H1 (cell line): ENCODE results near the gene PDE9A. TPM values are rescaled to one million over a fixed set of nuclear protein-coding genes. Genes with fewer than 3 reads are reported as not detected.

Experiments
- CTCF ChIA-PET: fragments of 300-600 bp; sonication (Branson Sonifier 250); formaldehyde crosslinking; loops from one replicate; lab custom pipeline; 2021; ENCODE audit not compliant: partially characterized antibody; lab: Charles Lee
- POLR2A ChIA-PET: fragments of 300-600 bp; sonication (Branson Sonifier 250); formaldehyde crosslinking; loops from one replicate; lab custom pipeline; 2021; ENCODE audit warnings: inconsistent platforms; ENCODE audit not compliant: partially characterized antibody; lab: Charles Lee
- DNase-seq, 2 experiments: peaks; one replicate each; pipeline versions ENCODE4 v3.0.0 to v3.0.0-alpha.2; 2010 to 2022; ENCODE audit warnings: low spot score in 2 of 2, low read depth in 1 of 2, mixed read lengths in 1 of 2
- FAIRE-seq: peaks from 2 replicates; lab custom pipeline; 2011; peaks lifted over from hg19 to GRCh38; lab: Jason Lieb, UNC
- H2AFZ ChIP-seq: 2 replicates; pipeline ENCODE4 v1.8.1; 2012; ENCODE audit warnings: low read length, inconsistent platforms
- H2AK5ac ChIP-seq: 2 replicates; pipeline ENCODE4 v1.6.1; 2013; ENCODE audit warnings: low read depth, low read length
- H2BK120ac ChIP-seq: replicated peaks from 2 replicates; pipeline ENCODE3; 2013; ENCODE audit warnings: low read depth, low read length, inconsistent platforms
- H2BK12ac ChIP-seq: 2 replicates; pipeline ENCODE4 v1.6.1; 2013; ENCODE audit warnings: low read depth, low read length
- H2BK15ac ChIP-seq: 2 replicates; pipeline ENCODE4 v1.6.1; 2013; ENCODE audit warnings: low read length
- H2BK20ac ChIP-seq: 2 replicates; pipeline ENCODE4 v1.6.1; 2013; ENCODE audit warnings: low read length
- H2BK5ac ChIP-seq: 2 replicates; pipeline ENCODE4 v1.6.1; 2013; ENCODE audit warnings: low read depth, low read length
- H3K14ac ChIP-seq: 2 replicates; pipeline ENCODE4 v1.6.1; 2013; ENCODE audit warnings: inconsistent platforms; ENCODE audit not compliant: insufficient read length
- H3K18ac ChIP-seq: 2 replicates; pipeline ENCODE4 v1.6.1; 2013; ENCODE audit warnings: low read length; ENCODE audit errors: extremely low read depth
- H3K23ac ChIP-seq: 2 replicates; pipeline ENCODE4 v1.6.1; 2013; ENCODE audit warnings: inconsistent platforms; ENCODE audit not compliant: insufficient read length
- H3K23me2 ChIP-seq: 2 replicates; pipeline ENCODE4 v1.6.1; 2013; ENCODE audit warnings: low read depth, low read length
- H3K27ac ChIP-seq: 2 replicates; pipeline ENCODE4 v1.6.1; 2011; ENCODE audit warnings: low read depth, low read length, inconsistent platforms
- H3K27me3 ChIP-seq, 4 experiments: replicated peaks in 1 of 4; 1 replicate in 1 of 4; 2 replicates in 3 of 4; pipeline versions ENCODE4 v1.6.1 to v1.8.1; 2011 to 2013; ENCODE audit warnings: low read length in 3 of 4, mild to moderate bottlenecking in 3 of 4, inconsistent platforms in 2 of 4, mixed read lengths in 2 of 4, moderate library complexity in 1 of 4; ENCODE audit not compliant: control insufficient read depth in 3 of 4, insufficient read depth in 3 of 4; ENCODE audit errors: extremely low read depth in 1 of 4
- H3K36me3 ChIP-seq, 4 experiments: 2 replicates each; pipeline versions ENCODE4 v1.6.1 to v1.8.1; 2011 to 2013; ENCODE audit warnings: mild to moderate bottlenecking in 4 of 4, low read length in 3 of 4, moderate library complexity in 2 of 4, control low read depth in 1 of 4, inconsistent platforms in 1 of 4; ENCODE audit not compliant: insufficient read depth in 4 of 4, control insufficient read depth in 2 of 4
- H3K4ac ChIP-seq: replicated peaks from 2 replicates; pipeline ENCODE3; 2013; ENCODE audit warnings: low read length, low read depth, mixed read lengths, inconsistent platforms; ENCODE audit not compliant: insufficient read length
- H3K4me1 ChIP-seq, 4 experiments: replicated peaks in 1 of 4; 1 replicate in 1 of 4; 2 replicates in 3 of 4; pipeline versions ENCODE4 v1.6.1 to v1.8.1; 2011 to 2013; ENCODE audit warnings: low read length in 3 of 4, inconsistent platforms in 2 of 4, mixed read lengths in 1 of 4; ENCODE audit not compliant: insufficient read depth in 4 of 4, control insufficient read depth in 3 of 4
- H3K4me2 ChIP-seq, 2 experiments: 2 replicates each; pipeline versions ENCODE4 v1.6.1 to v1.8.1; 2011 to 2013; ENCODE audit warnings: low read depth in 2 of 2, low read length in 2 of 2, control low read depth in 1 of 2, inconsistent platforms in 1 of 2, mild to moderate bottlenecking in 1 of 2; ENCODE audit not compliant: insufficient read depth in 1 of 2
- H3K4me3 ChIP-seq, 4 experiments: fragments of 200-600, 300-600 bp in 1 of 4; sonication (generic), shearing (Covaris generic), sonication (Bioruptor Twin) in 1 of 4; 2 replicates each; pipeline versions ENCODE4 v1.5.1 to v1.8.1; 2011 to 2016; ENCODE audit warnings: low read length in 4 of 4, low read depth in 3 of 4, control low read depth in 2 of 4, inconsistent platforms in 2 of 4, mild to moderate bottlenecking in 2 of 4, mixed read lengths in 1 of 4, moderate library complexity in 1 of 4; ENCODE audit not compliant: insufficient read depth in 2 of 4; ENCODE audit errors: extremely low read depth in 1 of 4
- H3K56ac ChIP-seq: replicated peaks from 2 replicates; pipeline ENCODE3; 2013; ENCODE audit warnings: low read depth, mild to moderate bottlenecking, mixed read lengths, low read length, inconsistent platforms; ENCODE audit not compliant: insufficient read length
- H3K79me1 ChIP-seq: 2 replicates; pipeline ENCODE4 v1.6.1; 2013; ENCODE audit warnings: low read depth, low read length, control low read depth
- H3K79me2 ChIP-seq, 2 experiments: 2 replicates each; pipeline versions ENCODE4 v1.6.1 to v1.8.1; 2012 to 2013; ENCODE audit warnings: low read length in 2 of 2, mild to moderate bottlenecking in 2 of 2, inconsistent platforms in 1 of 2; ENCODE audit not compliant: insufficient read depth in 2 of 2, control insufficient read depth in 1 of 2
- H3K9ac ChIP-seq, 4 experiments: replicated peaks in 1 of 4; 1 replicate in 1 of 4; 2 replicates in 3 of 4; pipeline versions ENCODE4 v1.6.1 to v1.8.1; 2011 to 2013; ENCODE audit warnings: low read depth in 3 of 4, low read length in 3 of 4, control low read depth in 2 of 4, mild to moderate bottlenecking in 2 of 4, moderate library complexity in 2 of 4, inconsistent platforms in 1 of 4; ENCODE audit errors: extremely low read depth in 1 of 4
- H3K9me3 ChIP-seq, 2 experiments: 2 replicates each; pipeline versions ENCODE4 v1.6.1 to v1.8.1; 2012 to 2013; ENCODE audit warnings: mild to moderate bottlenecking in 2 of 2, moderate library complexity in 2 of 2, control low read depth in 1 of 2, inconsistent platforms in 1 of 2, low read depth in 1 of 2, low read length in 1 of 2, mixed read lengths in 1 of 2; ENCODE audit not compliant: insufficient read depth in 2 of 2
- H4K20me1 ChIP-seq, 2 experiments: replicated peaks in 1 of 2; 2 replicates each; pipeline versions ENCODE3 to v1.8.1; 2011 to 2013; ENCODE audit warnings: inconsistent platforms in 2 of 2, low read length in 2 of 2, mild to moderate bottlenecking in 1 of 2; ENCODE audit not compliant: insufficient read depth in 2 of 2, control insufficient read depth in 1 of 2
- H4K5ac ChIP-seq: 2 replicates; pipeline ENCODE4 v1.6.1; 2013; ENCODE audit warnings: low read length, low read depth, mixed read lengths, inconsistent platforms; ENCODE audit not compliant: insufficient read length
- H4K8ac ChIP-seq: 2 replicates; pipeline ENCODE4 v1.8.0; 2013; ENCODE audit warnings: mild to moderate bottlenecking, moderate library complexity, low read length, inconsistent platforms; ENCODE audit not compliant: insufficient read depth; ENCODE audit errors: extremely low read depth
- H4K91ac ChIP-seq: replicated peaks from 2 replicates; pipeline ENCODE3; 2013; ENCODE audit warnings: low read length, mixed read lengths, inconsistent platforms; ENCODE audit not compliant: insufficient read length
- ASH2L ChIP-seq: fragments of 200-600, 300-600 bp; sonication (generic); IDR thresholded peaks from one replicate; pipeline ENCODE4 v1.7.1; 2017; ENCODE audit warnings: low read length
- KDM1A ChIP-seq: fragments of 200-600, 300-600 bp; sonication (generic); IDR thresholded peaks from 2 replicates; pipeline ENCODE4 v1.7.1; 2016; ENCODE audit warnings: mild to moderate bottlenecking, low read length, borderline replicate concordance
- NRF1 ChIP-seq: IDR thresholded peaks from 2 replicates; pipeline ENCODE4 v1.6.1; 2011; ENCODE audit warnings: mild to moderate bottlenecking, low read depth, low read length, improper control_type of control experiment
- RNF2 ChIP-seq: fragments of 200-900, 300-1000 bp; sonication (generic); IDR thresholded peaks from 2 replicates; pipeline ENCODE4 v1.7.1; 2016; ENCODE audit warnings: borderline replicate concordance, low read depth, mild to moderate bottlenecking, antibody characterized with exemption, low read length; ENCODE audit not compliant: poor library complexity, severe bottlenecking; ENCODE audit errors: missing control alignments
- SAP30 ChIP-seq: fragments of 300-600 bp; sonication (generic); IDR thresholded peaks from 2 replicates; pipeline ENCODE4 v1.7.1; 2012; ENCODE audit warnings: low read length, moderate library complexity, mild to moderate bottlenecking, inconsistent platforms; ENCODE audit not compliant: insufficient read depth, insufficient replicate concordance
- SP2 ChIP-seq: IDR thresholded peaks from 2 replicates; pipeline ENCODE4 v1.6.1; 2012; ENCODE audit warnings: mild to moderate bottlenecking, low read length, inconsistent platforms
- SP4 ChIP-seq: IDR thresholded peaks from 2 replicates; pipeline ENCODE4 v1.6.1; 2012; ENCODE audit warnings: low read length, inconsistent platforms
- YY1 ChIP-seq: IDR thresholded peaks from 2 replicates; pipeline ENCODE4 v1.6.1; 2011; ENCODE audit warnings: low read depth, mild to moderate bottlenecking, low read length
- WGBS, 2 experiments: shearing (Covaris generic) in 1 of 2; methylation state at CpG; one replicate each; pipeline versions ENCODE4 v1.1.6 to v1.1.7; 2013 to 2015; ENCODE audit warnings: low lambda C conversion rate in 2 of 2, mixed read lengths in 2 of 2, inconsistent platforms in 1 of 2, low coverage in 1 of 2, missing lambda C conversion rate in 1 of 2; ENCODE audit not compliant: insufficient replicate concordance in 2 of 2, insufficient coverage in 1 of 2, insufficient read length in 1 of 2; ENCODE audit errors: extremely low coverage in 1 of 2, missing lambda C conversion rate in 1 of 2; 5-methylcytosine and 5-hydroxymethylcytosine counted together
- polyA plus RNA-seq, 7 experiments: library from polyadenylated mRNA; depleted of rRNA in 3 of 7; stranded (reverse) in 5 of 7; unstranded in 2 of 7; fragments of >200 nt in 5 of 7; fragments of 200-250 nt in 2 of 7; gene quantifications; 1 replicate in 5 of 7; 2 replicates in 1 of 7; 4 replicates in 1 of 7; pipeline versions ENCODE4 v1.2.1 to v1.2.3, GENCODE V29; 2011 to 2013; ENCODE audit warnings: missing spikeins in 2 of 7, mixed read lengths in 2 of 7
- total RNA-seq: library from RNA; stranded (reverse); fragmentation: NEBNext Ultra II Directional; extraction: Animal tissue kit (Norgen Biotek cat#: 25700); gene quantifications from 2 replicates; pipeline ENCODE4 v1.2.1, GENCODE V29; 2021
- TF ChIP-seq, protein P1 (sequence below): IDR thresholded peaks from 2 replicates; pipeline ENCODE4 v1.6.1; 2012; ENCODE audit warnings: low read length, inconsistent platforms
- TF ChIP-seq, protein P2 (sequence below): IDR thresholded peaks from 2 replicates; pipeline ENCODE4 v1.6.1; 2012; ENCODE audit warnings: inconsistent platforms

Gene PDE9A
- total and polyA plus RNA-seq, 2 of the 8 experiments (the other 6 are each of a cell fraction or from before 2014, with no cell fraction given), result 39.2 to 45.9 TPM

- no peak overlapping the region for H2BK5ac ChIP-seq
- H2BK12ac ChIP-seq, result no peak overlapping the region
- DNase-seq (no peak), FAIRE-seq (no peak)
- no peak overlapping the region for H3K18ac ChIP-seq
- no peak overlapping the region for H2AFZ ChIP-seq
- ChIA-PET POLR2A (interaction anchor here (1.1 kb wide), 1 partner anchor 8 kb away, joined by 5 read pairs; the partner anchor contains the start of gene PDE9A), CTCF (interaction anchor here (0.6 to 10.7 kb wide), 5 partner anchors 7 to 1327 kb away, joined by 3 to 112 read pairs (median 3); partner anchors contain the start of gene PDE9A)
- H3K23me2 ChIP-seq, result no peaks in the 10 kb centered on the region
- no peak overlapping the region for H4K5ac ChIP-seq
- no peaks in the 10 kb centered on the region for H3K9me3 ChIP-seq
- H3K23ac ChIP-seq, result no peak overlapping the region
- peaks cover 1 to 8% (median 5%) of the 10 kb centered on the region in 4 experiments; a peak in 5 of 7 replicates for H3K4me1 ChIP-seq
- no peaks in the 10 kb centered on the region for H3K36me3 ChIP-seq
- H4K20me1 ChIP-seq, result no peaks in the 10 kb centered on the region
- 88% methylated on average over 14 of the region's 14 CpGs; no CpG with 5 or more reads in 1 of the 2 experiments for WGBS, 2 experiments
- H3K14ac ChIP-seq, result no peak overlapping the region
- peak overlapping the region; percentile 58 for H4K91ac ChIP-seq
- no peak overlapping the region for H4K8ac ChIP-seq
- H2BK20ac ChIP-seq, result no peak overlapping the region
- no peak overlapping the region for H3K27ac ChIP-seq
- no peak overlapping the region for H3K9ac ChIP-seq
- H3K79me1 ChIP-seq, result no peaks in the 10 kb centered on the region
- H3K27me3 ChIP-seq, result no peaks in the 10 kb centered on the region
- no peak overlapping the region for H2AK5ac ChIP-seq
- no peak overlapping the region for H3K4me2 ChIP-seq
- no peak overlapping the region for H3K56ac ChIP-seq
- H3K4ac ChIP-seq, result no peak overlapping the region
- H2BK15ac ChIP-seq, result no peak overlapping the region
- H3K4me3 ChIP-seq, result no peak overlapping the region
- no peak overlapping the region for H2BK120ac ChIP-seq
- no peaks in the 10 kb centered on the region for H3K79me2 ChIP-seq
- TF ChIP-seq RNF2, result no peak
- TF ChIP-seq NRF1, result no peak
- no peak for TF ChIP-seq SAP30
- TF ChIP-seq SP2, result no peak
- TF ChIP-seq, protein P1, sequence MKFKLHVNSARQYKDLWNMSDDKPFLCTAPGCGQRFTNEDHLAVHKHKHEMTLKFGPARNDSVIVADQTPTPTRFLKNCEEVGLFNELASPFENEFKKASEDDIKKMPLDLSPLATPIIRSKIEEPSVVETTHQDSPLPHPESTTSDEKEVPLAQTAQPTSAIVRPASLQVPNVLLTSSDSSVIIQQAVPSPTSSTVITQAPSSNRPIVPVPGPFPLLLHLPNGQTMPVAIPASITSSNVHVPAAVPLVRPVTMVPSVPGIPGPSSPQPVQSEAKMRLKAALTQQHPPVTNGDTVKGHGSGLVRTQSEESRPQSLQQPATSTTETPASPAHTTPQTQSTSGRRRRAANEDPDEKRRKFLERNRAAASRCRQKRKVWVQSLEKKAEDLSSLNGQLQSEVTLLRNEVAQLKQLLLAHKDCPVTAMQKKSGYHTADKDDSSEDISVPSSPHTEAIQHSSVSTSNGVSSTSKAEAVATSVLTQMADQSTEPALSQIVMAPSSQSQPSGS, result no peak
- TF ChIP-seq YY1, result no peak
- TF ChIP-seq ASH2L, result no peak
- TF ChIP-seq, protein P2, sequence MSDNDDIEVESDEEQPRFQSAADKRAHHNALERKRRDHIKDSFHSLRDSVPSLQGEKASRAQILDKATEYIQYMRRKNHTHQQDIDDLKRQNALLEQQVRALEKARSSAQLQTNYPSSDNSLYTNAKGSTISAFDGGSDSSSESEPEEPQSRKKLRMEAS, result no peak
- no peak for TF ChIP-seq SP4
- no peak for TF ChIP-seq KDM1A
These were observed 7.2 kb upstream of the PDE9A start for GRCh38 chr21:42646076-42646825.
